SK-N-SH (cell line): ENCODE results near the gene RANBP10. TPM values are rescaled to one million over a fixed set of nuclear protein-coding genes. Genes with fewer than 3 reads are reported as not detected.

Experiments
- CTCF ChIA-PET: fragments of 300-600, 350-600 bp; formaldehyde crosslinking; extraction: SDS; loops from one replicate; lab custom pipeline; 2021; lab: Yijun Ruan, JAX
- POLR2A ChIA-PET: fragments of 350-600 bp; sonication (Branson Sonifier 250); formaldehyde crosslinking; extraction: SDS; loops from one replicate; lab custom pipeline; 2020; ENCODE audit warnings: antibody characterized with exemption, inconsistent platforms; lab: Yijun Ruan, JAX
- DNase-seq: peaks from one replicate; pipeline ENCODE4 v3.0.0; 2012
- H2AFZ ChIP-seq: fragments of 200-600 bp; sonication (generic); 2 replicates; pipeline ENCODE4 v1.8.1; 2016; ENCODE audit warnings: antibody characterized with exemption, mild to moderate bottlenecking, low read depth
- H3F3A ChIP-seq: fragments of 200-600 bp; sonication (generic); replicated peaks from 2 replicates; pipeline ENCODE3; 2016; ENCODE audit warnings: antibody characterized with exemption, mild to moderate bottlenecking; ENCODE audit not compliant: insufficient read depth
- H3K27ac ChIP-seq, 2 experiments: fragments of 200-500 bp in 1 of 2; fragments of 200-600 bp in 1 of 2; sonication (Bioruptor generic) in 1 of 2; sonication (generic), shearing (Covaris generic) in 1 of 2; 2 replicates each; pipeline versions ENCODE4 v1.5.1 to v1.6.1; 2014 to 2016; ENCODE audit warnings: low read depth in 2 of 2, inconsistent platforms in 1 of 2, low read length in 1 of 2, mild to moderate bottlenecking in 1 of 2, mixed read lengths in 1 of 2
- H3K27me3 ChIP-seq: fragments of 200-600 bp; sonication (generic), shearing (Covaris generic); 2 replicates; pipeline ENCODE4 v1.6.1; 2016; ENCODE audit warnings: mixed run types; ENCODE audit not compliant: insufficient read depth
- H3K36me3 ChIP-seq, 2 experiments: fragments of 200-500 bp in 1 of 2; fragments of 200-600 bp in 1 of 2; sonication (Bioruptor generic) in 1 of 2; sonication (generic) in 1 of 2; replicated peaks in 1 of 2; 2 replicates each; pipeline versions ENCODE3 to v1.5.1; 2014 to 2016; ENCODE audit warnings: low read length in 1 of 2, mild to moderate bottlenecking in 1 of 2; ENCODE audit not compliant: insufficient read depth in 2 of 2, control insufficient read depth in 1 of 2
- H3K4me1 ChIP-seq, 2 experiments: fragments of 200-500 bp in 1 of 2; fragments of 200-600 bp in 1 of 2; sonication (Bioruptor generic) in 1 of 2; sonication (generic), shearing (Covaris generic) in 1 of 2; 2 replicates each; pipeline versions ENCODE4 v1.5.1 to v1.6.1; 2014 to 2016; ENCODE audit warnings: low read depth in 1 of 2, low read length in 1 of 2, mixed run types in 1 of 2; ENCODE audit not compliant: insufficient read depth in 2 of 2, control insufficient read depth in 1 of 2
- H3K4me2 ChIP-seq: fragments of 200-600 bp; sonication (generic), shearing (Covaris generic); 2 replicates; pipeline ENCODE4 v1.6.1; 2017; ENCODE audit warnings: mixed run types
- H3K4me3 ChIP-seq, 2 experiments: fragments of 200-500 bp in 1 of 2; fragments of 200-600 bp in 1 of 2; sonication (Bioruptor generic) in 1 of 2; sonication (generic), shearing (Covaris generic) in 1 of 2; 2 replicates each; pipeline versions ENCODE4 v1.5.1 to v1.8.1; 2014 to 2016; ENCODE audit warnings: low read depth in 2 of 2, inconsistent platforms in 1 of 2, low read length in 1 of 2, mild to moderate bottlenecking in 1 of 2, mixed read lengths in 1 of 2, moderate library complexity in 1 of 2
- H3K79me2 ChIP-seq: fragments of 200-600 bp; sonication (generic); 2 replicates; pipeline ENCODE4 v1.8.1; 2017; ENCODE audit warnings: mild to moderate bottlenecking; ENCODE audit not compliant: insufficient read depth
- H3K9ac ChIP-seq: fragments of 200-600 bp; sonication (generic); 2 replicates; pipeline ENCODE4 v1.6.1; 2017; ENCODE audit warnings: mixed run types
- H3K9me2 ChIP-seq: fragments of 200-600 bp; sonication (generic); 2 replicates; pipeline ENCODE4 v1.6.1; 2017; ENCODE audit warnings: mixed run types
- H3K9me3 ChIP-seq: fragments of 200-600 bp; sonication (generic); 2 replicates; pipeline ENCODE4 v1.6.1; 2017; ENCODE audit warnings: mixed run types, mild to moderate bottlenecking, moderate library complexity
- H4K20me1 ChIP-seq: fragments of 200-600 bp; sonication (generic); 2 replicates; pipeline ENCODE4 v1.6.1; 2017; ENCODE audit warnings: mild to moderate bottlenecking, mixed run types; ENCODE audit not compliant: insufficient read depth
- ELF1 ChIP-seq: IDR thresholded peaks from 2 replicates; pipeline ENCODE4 v1.4.0; 2012
- EZH2phosphoT487 ChIP-seq: fragments of 200-600 bp; sonication (generic); IDR thresholded peaks from 2 replicates; pipeline ENCODE4 v1.6.1; 2017; ENCODE audit warnings: low read depth, mixed run types, mild to moderate bottlenecking, antibody characterized with exemption, moderate library complexity, borderline replicate concordance
- FOSL2 ChIP-seq: IDR thresholded peaks from 2 replicates; pipeline ENCODE4 v1.4.0; 2012; ENCODE audit warnings: low read depth, mild to moderate bottlenecking, moderate library complexity, borderline replicate concordance
- FOXM1 ChIP-seq: IDR thresholded peaks from 2 replicates; pipeline ENCODE4 v1.4.0; 2012; ENCODE audit warnings: low read depth, mild to moderate bottlenecking
- RCOR1 ChIP-seq: fragments of 150-350 bp; IDR thresholded peaks from 2 replicates; pipeline ENCODE4 v1.6.1; 2017; ENCODE audit warnings: antibody characterized with exemption, low read length
- RXRA ChIP-seq: IDR thresholded peaks from 2 replicates; pipeline ENCODE4 v1.4.0; 2012; ENCODE audit warnings: low read depth, mild to moderate bottlenecking, borderline replicate concordance
- TAF1 ChIP-seq: IDR thresholded peaks from 2 replicates; pipeline ENCODE4 v1.6.1; 2012; ENCODE audit warnings: low read depth, mild to moderate bottlenecking, low read length, moderate library complexity, borderline replicate concordance
- TCF12 ChIP-seq: IDR thresholded peaks from 2 replicates; pipeline ENCODE4 v1.4.0; 2012
- YY1 ChIP-seq: IDR thresholded peaks from 2 replicates; pipeline ENCODE4 v1.4.0; 2012; ENCODE audit warnings: low read depth, mild to moderate bottlenecking
- whole genome bisulfite sequencing: methylation state at CpG from one replicate; pipeline ENCODE4 v1.1.6; 2017; ENCODE audit warnings: low lambda C conversion rate; 5-methylcytosine and 5-hydroxymethylcytosine counted together
- polyA plus RNA-seq, 3 experiments: library from polyadenylated mRNA; depleted of rRNA; stranded (reverse); fragments of >200 nt; gene quantifications; 2 replicates each; pipeline ENCODE4 v1.2.3, GENCODE V29; 2012
- TF ChIP-seq, protein P1 (sequence below): fragments of 200-600 bp; sonication (generic); IDR thresholded peaks from 2 replicates; pipeline ENCODE4 v1.6.1; 2017; ENCODE audit warnings: antibody characterized with exemption, mild to moderate bottlenecking, moderate library complexity
- TF ChIP-seq, protein P2 (sequence below): IDR thresholded peaks from 2 replicates; pipeline ENCODE4 v1.4.0; 2012; ENCODE audit warnings: low read depth
- TF ChIP-seq, protein P3 (sequence below): fragments of 150-350 bp; IDR thresholded peaks from 2 replicates; pipeline ENCODE4 v1.6.1; 2016; ENCODE audit warnings: mild to moderate bottlenecking, low read depth, low read length
- TF ChIP-seq, protein P4 (sequence below): fragments of 150-350 bp; IDR thresholded peaks from 2 replicates; pipeline ENCODE4 v1.6.1; 2017; ENCODE audit warnings: antibody characterized with exemption, low read length, low read depth, borderline replicate concordance
- TF ChIP-seq, protein P5 (sequence below): IDR thresholded peaks from 2 replicates; pipeline ENCODE4 v1.6.1; 2012; ENCODE audit warnings: mild to moderate bottlenecking, low read depth, low read length, moderate library complexity

RANBP10 gene
- polyA plus RNA-seq, 1 of the 3 experiments (the other 2 are of a cell fraction) = 12.1 TPM

DNA sequence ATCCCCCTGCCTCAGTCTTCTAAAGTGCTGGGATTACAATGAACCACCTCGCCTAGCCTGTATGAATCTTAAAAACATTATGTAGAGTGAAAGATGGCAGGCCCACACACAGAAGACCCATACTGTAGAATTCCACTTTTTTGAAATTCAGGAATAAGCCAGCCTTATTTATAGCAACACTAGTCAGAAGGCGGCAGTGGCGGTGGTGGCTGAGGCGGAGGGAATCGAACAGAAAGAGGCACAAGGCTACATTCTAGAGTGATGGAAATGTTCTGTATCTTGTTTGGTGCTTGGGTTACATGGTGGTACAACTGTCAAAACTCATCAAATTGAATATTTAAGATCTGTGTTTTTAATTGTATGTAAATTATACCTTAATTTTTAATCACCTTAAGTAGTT lies 98.6 kb downstream of the RANBP10 start (continued):
- no peak for TF ChIP-seq TCF12
- TF ChIP-seq, protein P1, sequence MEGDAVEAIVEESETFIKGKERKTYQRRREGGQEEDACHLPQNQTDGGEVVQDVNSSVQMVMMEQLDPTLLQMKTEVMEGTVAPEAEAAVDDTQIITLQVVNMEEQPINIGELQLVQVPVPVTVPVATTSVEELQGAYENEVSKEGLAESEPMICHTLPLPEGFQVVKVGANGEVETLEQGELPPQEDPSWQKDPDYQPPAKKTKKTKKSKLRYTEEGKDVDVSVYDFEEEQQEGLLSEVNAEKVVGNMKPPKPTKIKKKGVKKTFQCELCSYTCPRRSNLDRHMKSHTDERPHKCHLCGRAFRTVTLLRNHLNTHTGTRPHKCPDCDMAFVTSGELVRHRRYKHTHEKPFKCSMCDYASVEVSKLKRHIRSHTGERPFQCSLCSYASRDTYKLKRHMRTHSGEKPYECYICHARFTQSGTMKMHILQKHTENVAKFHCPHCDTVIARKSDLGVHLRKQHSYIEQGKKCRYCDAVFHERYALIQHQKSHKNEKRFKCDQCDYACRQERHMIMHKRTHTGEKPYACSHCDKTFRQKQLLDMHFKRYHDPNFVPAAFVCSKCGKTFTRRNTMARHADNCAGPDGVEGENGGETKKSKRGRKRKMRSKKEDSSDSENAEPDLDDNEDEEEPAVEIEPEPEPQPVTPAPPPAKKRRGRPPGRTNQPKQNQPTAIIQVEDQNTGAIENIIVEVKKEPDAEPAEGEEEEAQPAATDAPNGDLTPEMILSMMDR = no peak
- TF ChIP-seq ELF1 = no peak
- TF ChIP-seq, protein P2, sequence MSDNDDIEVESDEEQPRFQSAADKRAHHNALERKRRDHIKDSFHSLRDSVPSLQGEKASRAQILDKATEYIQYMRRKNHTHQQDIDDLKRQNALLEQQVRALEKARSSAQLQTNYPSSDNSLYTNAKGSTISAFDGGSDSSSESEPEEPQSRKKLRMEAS = no peak
- no peak for TF ChIP-seq EZH2phosphoT487

DNA sequence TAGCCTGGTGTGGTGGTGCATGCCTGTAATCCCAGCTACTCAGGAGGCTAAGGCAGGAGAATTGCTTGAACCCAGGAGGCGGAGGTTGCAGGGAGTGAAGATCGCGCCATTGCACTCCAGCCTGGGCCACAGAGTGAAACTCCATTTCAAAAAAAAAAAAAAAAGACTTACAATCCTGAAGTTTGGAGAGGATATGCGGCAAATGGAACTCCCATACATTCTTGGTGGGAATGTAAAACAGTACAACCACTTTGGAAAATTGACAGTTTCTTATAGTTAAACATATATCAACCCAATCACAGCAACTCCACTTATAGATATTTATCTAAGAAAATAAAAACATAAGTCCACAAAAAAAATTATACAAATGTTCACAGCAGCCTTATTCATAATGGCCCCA lies 99.2 kb downstream of the RANBP10 start:
- Histone ChIP-seq H3K9ac (no peak overlapping the region), H3K4me2 (no peak overlapping the region), H3K79me2 (peaks cover 92% of the 10 kb centered on the region), H4K20me1 (peaks cover 19% of the 10 kb centered on the region; the same call in 1 of the 2 replicates), H3K4me3 (no peak overlapping the region), H3K36me3 (peaks cover 0 to 2% of the 10 kb centered on the region in 2 experiments), H3F3A (peaks cover 8% of the 10 kb centered on the region), H3K27me3 (no peaks in the 10 kb centered on the region), H3K9me2 (no peaks in the 10 kb centered on the region), H2AFZ (no peak overlapping the region), H3K27ac (no peak overlapping the region), H3K4me1 (peaks cover 0 to 12% of the 10 kb centered on the region in 2 experiments; a peak in 1 of 4 replicates), H3K9me3 (no peaks in the 10 kb centered on the region)
- ChIA-PET CTCF (interaction anchor here (1.0 kb wide), 1 partner anchor 110 kb away, joined by 3 read pairs; no protein-coding TSS in a partner anchor), POLR2A (no interaction called here)
- no peak for DNase-seq
- WGBS = 94% methylated on average over 4 of the region's 4 CpGs
- TF ChIP-seq, protein P3, sequence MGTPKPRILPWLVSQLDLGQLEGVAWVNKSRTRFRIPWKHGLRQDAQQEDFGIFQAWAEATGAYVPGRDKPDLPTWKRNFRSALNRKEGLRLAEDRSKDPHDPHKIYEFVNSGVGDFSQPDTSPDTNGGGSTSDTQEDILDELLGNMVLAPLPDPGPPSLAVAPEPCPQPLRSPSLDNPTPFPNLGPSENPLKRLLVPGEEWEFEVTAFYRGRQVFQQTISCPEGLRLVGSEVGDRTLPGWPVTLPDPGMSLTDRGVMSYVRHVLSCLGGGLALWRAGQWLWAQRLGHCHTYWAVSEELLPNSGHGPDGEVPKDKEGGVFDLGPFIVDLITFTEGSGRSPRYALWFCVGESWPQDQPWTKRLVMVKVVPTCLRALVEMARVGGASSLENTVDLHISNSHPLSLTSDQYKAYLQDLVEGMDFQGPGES = no peak
- TF ChIP-seq RCOR1 (no peak), FOSL2 (no peak), YY1 (no peak), RXRA (no peak), FOXM1 (no peak), TAF1 (no peak)
- TF ChIP-seq, protein P4, sequence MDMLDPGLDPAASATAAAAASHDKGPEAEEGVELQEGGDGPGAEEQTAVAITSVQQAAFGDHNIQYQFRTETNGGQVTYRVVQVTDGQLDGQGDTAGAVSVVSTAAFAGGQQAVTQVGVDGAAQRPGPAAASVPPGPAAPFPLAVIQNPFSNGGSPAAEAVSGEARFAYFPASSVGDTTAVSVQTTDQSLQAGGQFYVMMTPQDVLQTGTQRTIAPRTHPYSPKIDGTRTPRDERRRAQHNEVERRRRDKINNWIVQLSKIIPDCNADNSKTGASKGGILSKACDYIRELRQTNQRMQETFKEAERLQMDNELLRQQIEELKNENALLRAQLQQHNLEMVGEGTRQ = no peak
- TF ChIP-seq, protein P1 = no peak
- TF ChIP-seq, protein P5, sequence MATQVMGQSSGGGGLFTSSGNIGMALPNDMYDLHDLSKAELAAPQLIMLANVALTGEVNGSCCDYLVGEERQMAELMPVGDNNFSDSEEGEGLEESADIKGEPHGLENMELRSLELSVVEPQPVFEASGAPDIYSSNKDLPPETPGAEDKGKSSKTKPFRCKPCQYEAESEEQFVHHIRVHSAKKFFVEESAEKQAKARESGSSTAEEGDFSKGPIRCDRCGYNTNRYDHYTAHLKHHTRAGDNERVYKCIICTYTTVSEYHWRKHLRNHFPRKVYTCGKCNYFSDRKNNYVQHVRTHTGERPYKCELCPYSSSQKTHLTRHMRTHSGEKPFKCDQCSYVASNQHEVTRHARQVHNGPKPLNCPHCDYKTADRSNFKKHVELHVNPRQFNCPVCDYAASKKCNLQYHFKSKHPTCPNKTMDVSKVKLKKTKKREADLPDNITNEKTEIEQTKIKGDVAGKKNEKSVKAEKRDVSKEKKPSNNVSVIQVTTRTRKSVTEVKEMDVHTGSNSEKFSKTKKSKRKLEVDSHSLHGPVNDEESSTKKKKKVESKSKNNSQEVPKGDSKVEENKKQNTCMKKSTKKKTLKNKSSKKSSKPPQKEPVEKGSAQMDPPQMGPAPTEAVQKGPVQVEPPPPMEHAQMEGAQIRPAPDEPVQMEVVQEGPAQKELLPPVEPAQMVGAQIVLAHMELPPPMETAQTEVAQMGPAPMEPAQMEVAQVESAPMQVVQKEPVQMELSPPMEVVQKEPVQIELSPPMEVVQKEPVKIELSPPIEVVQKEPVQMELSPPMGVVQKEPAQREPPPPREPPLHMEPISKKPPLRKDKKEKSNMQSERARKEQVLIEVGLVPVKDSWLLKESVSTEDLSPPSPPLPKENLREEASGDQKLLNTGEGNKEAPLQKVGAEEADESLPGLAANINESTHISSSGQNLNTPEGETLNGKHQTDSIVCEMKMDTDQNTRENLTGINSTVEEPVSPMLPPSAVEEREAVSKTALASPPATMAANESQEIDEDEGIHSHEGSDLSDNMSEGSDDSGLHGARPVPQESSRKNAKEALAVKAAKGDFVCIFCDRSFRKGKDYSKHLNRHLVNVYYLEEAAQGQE = no peak
- TF ChIP-seq, all 33 proteins: peak for 0
